PC-3 (cell line): ENCODE measurements around the gene WDR26. TPM values are rescaled to one million over a fixed set of nuclear protein-coding genes. Genes with fewer than 3 reads are reported as not detected.
"Not testable (repeated sequence)": the region's sequence is repeated elsewhere in the genome, so short reads cannot be mapped to it uniquely, and the experiment has no call there.

Experiments
- ATAC-seq: fragments of 200-7000 bp; cut with Tn5 transposase; 2 replicates; pipeline ENCODE4 v1.9.1; 2020; ENCODE audit warnings: mild to moderate bottlenecking, moderate library complexity
- BruUV-seq: library from RNA; stranded (reverse); fragments of 400-500 nt; replicated peaks from 2 replicates; lab custom pipeline; 2021; lab: Mats Ljungman, UMichigan
- CTCF ChIA-PET: fragments of 300-600 bp; sonication (Branson Sonifier 250); formaldehyde crosslinking; loops from one replicate; lab custom pipeline; 2022; ENCODE audit warnings: antibody characterized with exemption; lab: Charles Lee
- POLR2A ChIA-PET: fragments of 300-600 bp; sonication (Branson Sonifier 250); formaldehyde crosslinking; loops from one replicate; lab custom pipeline; 2022; ENCODE audit warnings: antibody characterized with exemption; ENCODE audit not compliant: unreplicated experiment; lab: Charles Lee
- DNase-seq: peaks from one replicate; pipeline ENCODE4 v3.0.0-alpha.2; 2015
- H2AFZ ChIP-seq: fragments of 300-600 bp; sonication (generic); 2 replicates; pipeline ENCODE4 v1.6.0; 2016; ENCODE audit warnings: antibody characterized with exemption, low read length
- H3F3A ChIP-seq: fragments of 300-600 bp; sonication (generic); one replicate; pipeline ENCODE4 v1.6.0; 2017; ENCODE audit warnings: antibody characterized with exemption, low read length, control low read depth, mild to moderate bottlenecking; ENCODE audit not compliant: unreplicated experiment
- H3K27ac ChIP-seq: fragments of 300-600 bp; sonication (generic); 2 replicates; pipeline ENCODE4 v1.5.1; 2016; ENCODE audit warnings: mild to moderate bottlenecking, low read length
- H3K27me3 ChIP-seq: fragments of 300-600 bp; sonication (generic); 2 replicates; pipeline ENCODE4 v1.6.1; 2016; ENCODE audit warnings: low read length, mixed read lengths
- H3K36me3 ChIP-seq: fragments of 300-600 bp; sonication (generic); 2 replicates; pipeline ENCODE4 v1.6.1; 2016; ENCODE audit warnings: low read depth, mixed run types, low read length, mixed read lengths
- H3K4me1 ChIP-seq: fragments of 300-600 bp; sonication (generic); 2 replicates; pipeline ENCODE4 v1.5.1; 2016; ENCODE audit warnings: low read length; ENCODE audit not compliant: insufficient read depth
- H3K4me2 ChIP-seq: fragments of 300-600 bp; sonication (generic); 2 replicates; pipeline ENCODE4 v1.6.0; 2016; ENCODE audit warnings: low read length
- H3K4me3 ChIP-seq: fragments of 300-600 bp; sonication (generic); 2 replicates; pipeline ENCODE4 v1.5.1; 2016; ENCODE audit warnings: mild to moderate bottlenecking, low read length, mixed read lengths
- H3K79me2 ChIP-seq: fragments of 300-600 bp; sonication (generic); 2 replicates; pipeline ENCODE4 v1.6.1; 2017; ENCODE audit warnings: low read length, mixed read lengths
- H3K9ac ChIP-seq: fragments of 300-600 bp; sonication (generic); 2 replicates; pipeline ENCODE4 v1.6.0; 2016; ENCODE audit warnings: mild to moderate bottlenecking, low read length
- H3K9me2 ChIP-seq: fragments of 300-600 bp; sonication (generic); replicated peaks from 2 replicates; pipeline ENCODE4 v1.6.1; 2016; ENCODE audit warnings: mixed run types, low read length, mixed read lengths
- H3K9me3 ChIP-seq: fragments of 300-600 bp; sonication (generic); 2 replicates; pipeline ENCODE4 v1.6.1; 2016; ENCODE audit warnings: low read length, mixed read lengths
- H4K20me1 ChIP-seq: fragments of 300-600 bp; sonication (generic); 2 replicates; pipeline ENCODE4 v1.6.1; 2016; ENCODE audit warnings: low read length, mixed read lengths
- EZH2 ChIP-seq: fragments of 300-600 bp; sonication (generic); IDR thresholded peaks from one replicate; pipeline ENCODE4 v1.6.1; 2017; ENCODE audit warnings: antibody characterized with exemption, mild to moderate bottlenecking, low read length; ENCODE audit not compliant: unreplicated experiment
- EZH2phosphoT487 ChIP-seq: fragments of 300-600 bp; sonication (generic); IDR thresholded peaks from 2 replicates; pipeline ENCODE4 v1.6.1; 2018; ENCODE audit warnings: mild to moderate bottlenecking, antibody characterized with exemption, low read length, borderline replicate concordance
- intact Hi-C: fragments of 100-400 bp; cut with micrococcal nuclease; formaldehyde crosslinking; loops from 2 replicates; pipeline ENCODE4 v1.9.0; 2023
- total RNA-seq: library from RNA; depleted of rRNA; stranded (reverse); fragments of >200 nt; gene quantifications from 2 replicates; pipeline ENCODE4 v1.2.3, GENCODE V29; 2014
- TF ChIP-seq, protein P1 (sequence below): fragments of 300-600 bp; sonication (generic); conservative IDR thresholded peaks from 2 replicates; pipeline ENCODE4 v1.5.1; 2017; ENCODE audit warnings: antibody characterized with exemption, low read depth, mild to moderate bottlenecking, low read length

WDR26 gene
- total RNA-seq, 1 experiment from 2014 or later, result 40.7 TPM

DNA sequence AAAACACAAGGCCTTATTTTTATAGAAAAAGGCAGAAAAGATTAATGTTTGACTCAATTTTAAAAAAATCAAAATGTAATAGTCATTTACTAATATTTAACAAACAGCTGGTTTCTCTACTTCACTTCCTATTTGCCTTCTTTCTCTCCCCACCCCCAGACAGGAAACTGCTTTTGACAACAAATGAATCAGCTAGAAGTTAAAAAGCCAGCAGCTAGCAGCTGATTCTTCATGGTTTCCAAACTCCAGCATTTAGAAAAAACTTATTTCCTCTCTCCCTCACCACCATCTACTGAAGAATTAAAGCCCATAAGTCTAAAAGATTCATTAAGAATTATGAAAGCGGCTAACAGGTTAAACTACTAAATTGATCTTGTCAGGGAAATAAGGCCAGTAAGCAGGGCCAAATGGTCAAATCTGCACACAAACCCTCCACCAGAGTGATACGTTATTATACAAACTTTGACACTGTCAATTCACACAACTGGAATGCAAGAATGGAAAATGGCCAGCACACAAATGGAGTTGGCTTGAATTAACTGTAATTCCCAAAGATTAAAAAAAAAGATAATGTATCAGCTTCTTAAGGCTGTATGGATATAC is 4.0 kb downstream of the WDR26 start:
- H3K4me3 ChIP-seq, result peak overlapping the region; percentile 71
- H3K27ac ChIP-seq, result peak overlapping the region; percentile 57
- H3K4me1 ChIP-seq, result peaks cover 56% of the 10 kb centered on the region
- peaks cover 22% of the 10 kb centered on the region for H4K20me1 ChIP-seq
- H3K4me2 ChIP-seq, result peak overlapping the region; percentile 83
- BruUV-seq, result TSS peak; percentile 0
- H3K9ac ChIP-seq, result peak overlapping the region; percentile 59; the same call in 1 of the 2 replicates
- peaks cover 85% of the 10 kb centered on the region for H3K79me2 ChIP-seq
- CTCF ChIA-PET, result interaction anchor here (0.6 to 1.0 kb wide), 4 partner anchors 16 to 41 kb away, joined by 3 to 10 read pairs (median 4); no protein-coding TSS in a partner anchor
- POLR2A ChIA-PET, result interaction anchor here (0.5 to 0.7 kb wide), 4 partner anchors 12 to 62 kb away, joined by 3 to 7 read pairs (median 3); no protein-coding TSS in a partner anchor
- peak; percentile 74 for DNase-seq
- ATAC-seq, result no peak
- TF ChIP-seq EZH2, result no peak
- TF ChIP-seq, protein P1, sequence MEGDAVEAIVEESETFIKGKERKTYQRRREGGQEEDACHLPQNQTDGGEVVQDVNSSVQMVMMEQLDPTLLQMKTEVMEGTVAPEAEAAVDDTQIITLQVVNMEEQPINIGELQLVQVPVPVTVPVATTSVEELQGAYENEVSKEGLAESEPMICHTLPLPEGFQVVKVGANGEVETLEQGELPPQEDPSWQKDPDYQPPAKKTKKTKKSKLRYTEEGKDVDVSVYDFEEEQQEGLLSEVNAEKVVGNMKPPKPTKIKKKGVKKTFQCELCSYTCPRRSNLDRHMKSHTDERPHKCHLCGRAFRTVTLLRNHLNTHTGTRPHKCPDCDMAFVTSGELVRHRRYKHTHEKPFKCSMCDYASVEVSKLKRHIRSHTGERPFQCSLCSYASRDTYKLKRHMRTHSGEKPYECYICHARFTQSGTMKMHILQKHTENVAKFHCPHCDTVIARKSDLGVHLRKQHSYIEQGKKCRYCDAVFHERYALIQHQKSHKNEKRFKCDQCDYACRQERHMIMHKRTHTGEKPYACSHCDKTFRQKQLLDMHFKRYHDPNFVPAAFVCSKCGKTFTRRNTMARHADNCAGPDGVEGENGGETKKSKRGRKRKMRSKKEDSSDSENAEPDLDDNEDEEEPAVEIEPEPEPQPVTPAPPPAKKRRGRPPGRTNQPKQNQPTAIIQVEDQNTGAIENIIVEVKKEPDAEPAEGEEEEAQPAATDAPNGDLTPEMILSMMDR, result no peak
- H3F3A ChIP-seq, result peaks cover 15% of the 10 kb centered on the region
- H3K9me2 ChIP-seq, result no peaks in the 10 kb centered on the region
- no peaks in the 10 kb centered on the region for H3K27me3 ChIP-seq
- intact Hi-C loops, result loop anchor here (5.0 kb wide), 2 partner anchors 137 to 207 kb away; no protein-coding TSS in a partner anchor
- no peaks in the 10 kb centered on the region for H3K9me3 ChIP-seq
- peaks cover 13% of the 10 kb centered on the region for H3K36me3 ChIP-seq
- no peak overlapping the region for H2AFZ ChIP-seq

DNA sequence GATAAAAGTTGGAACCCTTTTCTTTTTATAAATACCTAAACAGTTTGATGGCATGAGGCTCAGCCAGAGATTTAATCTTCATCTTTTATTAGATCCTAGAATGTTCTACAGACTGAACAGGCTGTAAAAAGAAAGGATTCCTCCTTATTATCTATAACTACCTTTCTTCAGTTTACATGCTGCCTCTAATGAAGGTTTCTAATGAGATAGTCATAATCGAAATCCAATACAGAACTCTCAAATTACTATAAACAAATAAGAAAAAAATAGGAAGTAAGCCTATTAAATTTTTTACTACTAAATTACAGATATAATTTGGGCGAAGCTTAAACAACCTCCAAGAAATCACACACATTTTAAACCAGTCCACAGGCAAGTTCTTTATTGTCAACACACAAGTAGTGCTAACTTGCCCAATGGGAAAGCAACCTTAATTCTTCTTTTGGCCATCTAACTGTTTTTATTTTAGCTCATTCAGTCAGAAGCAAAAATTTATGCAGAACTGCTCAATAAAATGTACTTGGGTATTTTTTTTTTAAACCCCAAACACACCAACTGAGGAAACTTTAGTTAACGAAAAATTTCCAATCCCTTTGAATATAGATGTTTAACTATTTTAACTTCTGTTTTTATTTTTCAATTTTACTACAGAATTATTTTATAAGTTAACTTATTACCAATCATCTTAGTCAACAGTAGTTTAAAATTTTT is 4.8 kb downstream of the WDR26 start:
- no peak for DNase-seq
- Histone ChIP-seq H2AFZ (no peak overlapping the region), H3K9me2 (no peaks in the 10 kb centered on the region), H3K9ac (no peak overlapping the region; the same call in 1 of the 2 replicates), H3K27me3 (no peaks in the 10 kb centered on the region), H3K9me3 (no peaks in the 10 kb centered on the region), H3F3A (peaks cover 13% of the 10 kb centered on the region), H3K4me1 (peaks cover 48% of the 10 kb centered on the region), H3K27ac (no peak overlapping the region), H3K4me3 (no peak overlapping the region), H3K36me3 (peaks cover 22% of the 10 kb centered on the region), H3K4me2 (peak overlapping the region; percentile 83), H4K20me1 (peaks cover 24% of the 10 kb centered on the region), H3K79me2 (peaks cover 85% of the 10 kb centered on the region)
- TF ChIP-seq EZH2, result no peak
- TF ChIP-seq EZH2phosphoT487, result no peak
- TF ChIP-seq, protein P1, result no peak
- POLR2A ChIA-PET, result no interaction called here
- no peak for ATAC-seq
- CTCF ChIA-PET, result interaction anchor here (1.0 kb wide), 2 partner anchors 18 to 27 kb away, joined by 5 to 10 read pairs; no protein-coding TSS in a partner anchor
- BruUV-seq, result no TSS peak
- intact Hi-C loops, result loop anchor here (5.0 to 10.0 kb wide), 3 partner anchors 138 to 495 kb away; partner anchors contain the start of gene DNAH14

DNA sequence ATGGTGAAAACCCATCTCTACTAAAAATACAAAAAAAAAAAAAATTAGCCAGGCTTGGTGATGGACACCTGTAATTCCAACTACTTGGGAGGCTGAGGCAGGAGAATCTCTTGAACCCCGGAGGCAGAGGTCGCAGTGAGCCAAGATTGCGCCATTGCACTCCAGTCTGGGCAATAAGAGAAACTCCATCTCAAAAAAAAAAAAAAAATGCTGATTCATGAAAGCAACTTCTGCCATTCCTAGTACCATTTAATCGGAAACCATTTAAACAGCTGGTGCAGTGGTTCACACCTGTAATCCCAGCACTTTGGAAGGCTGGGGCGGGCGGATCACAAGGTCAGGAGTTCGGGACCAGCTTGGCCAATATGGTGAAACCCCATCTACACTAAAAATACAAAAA is 5.9 kb downstream of the WDR26 start:
- ATAC-seq, H3K9ac ChIP-seq, H3K4me2 ChIP-seq, H3K9me3 ChIP-seq, H3K4me3 ChIP-seq, H3K27ac ChIP-seq, POLR2A ChIA-PET, H3K9me2 ChIP-seq, H2AFZ ChIP-seq, BruUV-seq, DNase-seq, H3K27me3 ChIP-seq, CTCF ChIA-PET: not testable (repeated sequence)
- peaks cover 13% of the 10 kb centered on the region for H3F3A ChIP-seq
- peaks cover 32% of the 10 kb centered on the region for H3K36me3 ChIP-seq
- peaks cover 78% of the 10 kb centered on the region for H3K79me2 ChIP-seq
- H3K4me1 ChIP-seq, result peaks cover 48% of the 10 kb centered on the region
- intact Hi-C loops, result loop anchor here (10.0 kb wide), 1 partner anchor 496 kb away; the partner anchor contains the start of gene DNAH14
- H4K20me1 ChIP-seq, result peaks cover 24% of the 10 kb centered on the region
